ENCODE results near the gene SUMO2.
"Not testable (repeated sequence)": the region's sequence is repeated elsewhere in the genome, so short reads cannot be mapped to it uniquely, and the experiment has no call there.

Gene SUMO2

DNA sequence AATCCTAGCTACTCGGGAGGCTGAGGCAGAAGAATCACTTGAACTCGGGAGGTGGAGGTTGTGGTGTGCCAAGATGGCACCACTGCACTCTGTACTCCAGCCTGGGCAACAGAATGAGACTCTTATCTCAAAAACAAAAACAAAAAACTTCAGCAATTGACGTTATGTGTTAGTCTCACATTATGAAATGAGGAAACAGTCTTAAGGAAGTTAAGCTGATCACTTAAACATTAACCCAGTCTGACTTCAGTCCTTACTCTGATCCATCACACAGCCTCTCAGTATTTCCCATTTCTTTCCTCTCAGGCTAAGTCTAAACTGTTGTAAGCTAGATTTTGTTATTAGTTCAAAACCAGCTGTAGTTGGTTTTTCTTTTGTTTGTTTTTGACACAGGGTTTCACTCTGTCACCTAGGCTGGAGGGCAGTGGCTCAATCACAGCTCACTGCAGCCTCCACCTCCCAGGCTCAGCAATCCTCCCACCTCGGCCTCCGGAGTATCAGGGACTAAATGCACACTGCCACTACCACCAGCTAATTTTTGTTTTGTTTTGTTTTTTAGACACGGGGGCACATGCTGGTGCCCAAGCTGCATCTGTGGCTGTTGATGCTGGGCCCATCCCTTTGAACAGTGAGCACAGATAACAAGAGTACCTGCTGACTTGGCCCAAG lies 34.7 kb downstream of the SUMO2 start:
- DNase-seq (ENCODE audit: extremely low read depth, low read depth) = no peak
- no peak overlapping the region for H3K4me3 ChIP-seq (replicated peaks; ENCODE audit: low read depth, low read length)
- TF ChIP-seq, protein P1, sequence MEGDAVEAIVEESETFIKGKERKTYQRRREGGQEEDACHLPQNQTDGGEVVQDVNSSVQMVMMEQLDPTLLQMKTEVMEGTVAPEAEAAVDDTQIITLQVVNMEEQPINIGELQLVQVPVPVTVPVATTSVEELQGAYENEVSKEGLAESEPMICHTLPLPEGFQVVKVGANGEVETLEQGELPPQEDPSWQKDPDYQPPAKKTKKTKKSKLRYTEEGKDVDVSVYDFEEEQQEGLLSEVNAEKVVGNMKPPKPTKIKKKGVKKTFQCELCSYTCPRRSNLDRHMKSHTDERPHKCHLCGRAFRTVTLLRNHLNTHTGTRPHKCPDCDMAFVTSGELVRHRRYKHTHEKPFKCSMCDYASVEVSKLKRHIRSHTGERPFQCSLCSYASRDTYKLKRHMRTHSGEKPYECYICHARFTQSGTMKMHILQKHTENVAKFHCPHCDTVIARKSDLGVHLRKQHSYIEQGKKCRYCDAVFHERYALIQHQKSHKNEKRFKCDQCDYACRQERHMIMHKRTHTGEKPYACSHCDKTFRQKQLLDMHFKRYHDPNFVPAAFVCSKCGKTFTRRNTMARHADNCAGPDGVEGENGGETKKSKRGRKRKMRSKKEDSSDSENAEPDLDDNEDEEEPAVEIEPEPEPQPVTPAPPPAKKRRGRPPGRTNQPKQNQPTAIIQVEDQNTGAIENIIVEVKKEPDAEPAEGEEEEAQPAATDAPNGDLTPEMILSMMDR (IDR thresholded peaks at IDR 0.05; ENCODE audit: low read depth, low read length, missing control alignments) = no peak

DNA sequence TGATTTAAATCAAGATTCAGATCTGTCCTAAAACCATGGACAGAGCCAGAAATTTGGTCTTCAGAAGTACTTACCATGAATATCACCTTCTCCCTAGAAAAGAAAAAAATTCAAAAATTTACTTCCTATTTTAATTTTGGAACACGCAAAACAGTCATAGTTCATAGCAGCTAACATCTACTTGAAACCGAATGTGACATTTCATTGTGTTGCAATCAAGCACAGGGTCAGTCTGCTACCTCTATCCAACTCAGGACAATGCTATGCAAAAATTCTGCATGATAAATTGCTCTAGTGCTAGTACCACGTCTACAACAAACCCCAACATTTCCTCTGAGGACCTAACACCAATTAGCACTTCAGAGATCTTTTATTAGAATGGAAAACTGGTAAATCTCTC lies 36.2 kb downstream of the SUMO2 start:
- no peak for DNase-seq (ENCODE audit: extremely low read depth, low read depth)
- no peak overlapping the region for H3K4me3 ChIP-seq (replicated peaks; ENCODE audit: low read depth, low read length)
- TF ChIP-seq, protein P1 (IDR thresholded peaks at IDR 0.05; ENCODE audit: low read depth, low read length, missing control alignments) = no peak

DNA sequence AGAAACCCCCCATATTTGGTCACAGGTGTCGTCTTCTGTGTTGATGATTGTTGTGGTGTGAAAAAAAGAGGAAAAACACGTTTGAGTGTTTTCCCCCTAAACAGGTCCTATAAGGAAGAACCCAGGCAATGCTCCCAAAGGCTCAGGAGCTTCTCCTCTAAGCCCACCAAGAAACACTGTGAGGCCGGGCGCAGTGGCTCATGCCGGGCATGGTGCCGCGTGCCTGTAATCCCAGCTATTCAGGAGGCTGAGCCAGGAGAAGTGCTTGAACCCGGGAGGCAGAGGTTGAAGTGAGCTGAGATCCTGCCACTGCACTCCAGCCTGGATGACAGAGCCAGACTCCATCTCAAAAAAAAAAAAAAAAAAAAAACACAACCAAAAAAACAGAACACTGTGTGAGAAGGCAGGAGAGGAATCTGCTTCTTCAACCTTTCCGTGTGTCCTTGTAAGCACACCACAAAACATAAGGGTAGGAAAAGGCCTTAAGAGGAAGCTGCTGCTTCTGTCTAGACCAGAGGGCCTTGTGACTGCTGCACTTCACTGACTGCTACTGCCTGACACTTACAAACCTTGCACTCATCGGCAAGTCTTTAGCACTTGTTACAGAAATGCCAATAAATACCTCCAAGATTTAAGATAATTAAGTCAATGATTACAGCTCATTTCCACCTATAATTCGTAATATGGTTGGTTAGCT lies 37.8 kb downstream of the SUMO2 start:
- TF ChIP-seq, protein P1 (IDR thresholded peaks at IDR 0.05; ENCODE audit: low read depth, low read length, missing control alignments) = no peak
- H3K4me3 ChIP-seq (replicated peaks; ENCODE audit: low read depth, low read length) = no peak overlapping the region
- DNase-seq (ENCODE audit: extremely low read depth, low read depth) = no peak

DNA sequence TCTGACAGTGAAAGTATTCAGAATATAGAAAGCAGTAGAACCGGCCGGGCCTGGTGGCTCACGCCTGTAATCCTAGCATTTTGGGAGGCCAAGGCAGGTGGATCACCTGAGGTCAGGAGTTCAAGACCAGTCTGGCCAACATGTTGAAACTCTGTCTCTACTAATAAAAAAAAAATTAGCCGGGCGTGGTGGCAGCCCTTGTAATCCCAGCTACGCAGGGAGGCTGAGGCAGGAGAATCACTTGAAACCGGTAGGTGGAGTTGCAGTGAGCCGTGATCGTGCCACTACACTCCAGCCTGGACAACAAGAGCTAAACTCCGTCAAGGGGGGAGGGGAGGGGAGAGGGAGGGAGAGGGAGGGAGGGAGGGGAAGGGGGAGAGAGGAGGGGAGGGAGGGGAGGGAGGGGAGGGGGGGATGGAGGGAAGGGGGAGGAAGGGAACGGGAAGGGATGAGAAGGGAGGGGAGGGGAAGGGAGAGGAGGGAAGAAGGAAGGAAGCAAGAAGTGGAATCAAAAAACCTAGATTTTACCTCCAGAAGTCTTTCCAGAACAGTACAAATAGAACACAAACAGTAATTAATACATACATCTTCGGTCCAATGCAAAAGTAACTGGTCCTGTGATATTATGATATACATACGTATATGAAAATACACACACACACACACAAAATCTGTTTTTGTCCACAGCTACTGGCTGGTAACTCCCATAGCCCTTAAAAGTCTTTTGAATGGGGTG lies 40.4 kb downstream of the SUMO2 start:
- no peak overlapping the region for H3K4me3 ChIP-seq (replicated peaks; ENCODE audit: low read depth, low read length)
- no peak for DNase-seq (ENCODE audit: extremely low read depth, low read depth)
- TF ChIP-seq, protein P1 (IDR thresholded peaks at IDR 0.05; ENCODE audit: low read depth, low read length, missing control alignments) = no peak

DNA sequence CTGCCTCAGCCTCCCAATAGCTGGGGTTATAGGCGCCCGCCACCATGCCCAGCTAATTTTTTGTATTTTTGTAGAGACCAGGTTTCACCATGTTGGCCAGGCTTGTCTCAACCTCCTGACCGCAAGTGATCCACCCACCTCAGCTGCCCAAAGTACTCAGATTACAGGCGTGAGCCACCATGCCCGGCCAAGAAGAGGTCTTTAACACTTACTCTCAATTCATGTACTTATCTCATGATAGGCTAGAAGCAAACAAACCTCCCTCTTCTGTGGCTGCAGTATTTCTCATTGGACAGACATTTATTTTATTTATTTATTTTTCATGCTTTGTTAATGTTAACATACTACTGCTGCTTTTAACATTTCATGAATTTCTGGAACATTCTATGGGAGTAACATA lies 44.2 kb downstream of the SUMO2 start:
- no peak overlapping the region for H3K4me3 ChIP-seq (replicated peaks; ENCODE audit: low read depth, low read length)
- TF ChIP-seq, protein P1 (IDR thresholded peaks at IDR 0.05; ENCODE audit: low read depth, low read length, missing control alignments) = no peak
- DNase-seq (ENCODE audit: extremely low read depth, low read depth) = no peak

DNA sequence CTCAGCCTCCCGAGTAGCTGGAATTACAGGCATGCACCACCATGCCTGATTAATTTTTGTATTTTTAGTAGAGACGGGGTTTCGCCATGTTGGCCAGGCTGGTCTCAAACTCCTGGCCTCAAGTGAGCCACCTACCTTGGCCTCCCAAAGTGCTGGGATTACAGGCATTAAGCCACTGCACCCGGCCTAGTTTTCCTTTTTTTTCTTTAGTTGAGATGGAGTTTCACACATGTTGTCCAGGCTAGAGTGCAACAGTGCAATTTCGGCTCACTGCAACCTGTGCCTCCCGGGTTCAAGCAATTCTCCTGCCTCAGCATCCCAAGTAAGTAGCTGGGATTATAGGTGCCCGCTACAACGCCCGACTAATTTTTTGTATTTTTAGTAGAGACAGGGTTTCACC lies 45.0 kb downstream of the SUMO2 start:
- DNase-seq (ENCODE audit: extremely low read depth, low read depth); H3K4me3 ChIP-seq (replicated peaks; ENCODE audit: low read depth, low read length): not testable (repeated sequence)

DNA sequence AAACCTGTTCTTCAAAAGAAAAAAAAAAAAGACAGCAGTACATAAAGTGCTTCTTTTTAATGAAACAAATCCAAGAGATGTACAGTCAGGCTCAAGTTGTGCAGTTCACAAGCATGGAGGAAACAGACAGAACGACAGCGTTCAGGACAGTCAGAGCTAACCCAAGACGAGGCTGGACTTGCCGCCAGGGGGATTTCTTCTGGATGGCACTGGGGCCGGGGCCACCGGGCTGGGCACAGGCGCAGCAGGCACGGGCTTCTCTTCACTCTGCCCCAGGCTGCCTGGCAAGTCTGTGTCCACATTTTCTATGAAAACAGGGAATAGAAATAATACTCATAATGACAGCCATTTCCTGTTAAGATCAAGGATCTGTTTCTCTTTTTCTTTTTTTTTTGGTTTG lies 46.8 kb downstream of the SUMO2 start:
- TF ChIP-seq, protein P1 (IDR thresholded peaks at IDR 0.05; ENCODE audit: low read depth, low read length, missing control alignments) = no peak
- H3K4me3 ChIP-seq (replicated peaks; ENCODE audit: low read depth, low read length) = no peak overlapping the region
- DNase-seq (ENCODE audit: extremely low read depth, low read depth) = no peak

Measured in HFF-Myc (cell line).